Neutrophil (primary cell): ENCODE measurements around the gene ADGRG3.

ENCODE experiments used
- H3K27ac ChIP-seq: fragments of 200-600 bp; sonication (generic); 2 replicates; pipeline ENCODE4 v1.5.1; 2016; ENCODE audit warnings: mild to moderate bottlenecking, moderate library complexity
- H3K27me3 ChIP-seq: fragments of 200-600 bp; sonication (generic); 2 replicates; pipeline ENCODE4 v1.6.0; 2016; ENCODE audit warnings: mild to moderate bottlenecking
- H3K36me3 ChIP-seq: fragments of 200-600 bp; sonication (generic); 2 replicates; pipeline ENCODE4 v1.5.1; 2017
- H3K4me1 ChIP-seq, 2 experiments: fragments of 200-600 bp in 1 of 2; sonication (generic) in 1 of 2; 1 replicate in 1 of 2; 2 replicates in 1 of 2; pipeline versions ENCODE4 v1.5.1 to v1.6.1; 2013 to 2016; ENCODE audit warnings: low read depth in 1 of 2, low read length in 1 of 2, mild to moderate bottlenecking in 1 of 2, moderate library complexity in 1 of 2; ENCODE audit not compliant: control insufficient read depth in 1 of 2, insufficient read depth in 1 of 2
- H3K4me3 ChIP-seq, 2 experiments: fragments of 200-600 bp in 1 of 2; sonication (generic) in 1 of 2; 1 replicate in 1 of 2; 2 replicates in 1 of 2; pipeline ENCODE4 v1.5.1; 2013 to 2016; ENCODE audit warnings: low read depth in 1 of 2, low read length in 1 of 2, mild to moderate bottlenecking in 1 of 2, moderate library complexity in 1 of 2
- H3K9me3 ChIP-seq: fragments of 200-600 bp; sonication (generic); 2 replicates; pipeline ENCODE4 v1.5.1; 2016
- TF ChIP-seq, protein P1 (sequence below): fragments of 200-600 bp; sonication (generic); IDR thresholded peaks from 2 replicates; pipeline ENCODE4 v1.5.1; 2016; ENCODE audit warnings: antibody characterized with exemption

Gene ADGRG3

DNA sequence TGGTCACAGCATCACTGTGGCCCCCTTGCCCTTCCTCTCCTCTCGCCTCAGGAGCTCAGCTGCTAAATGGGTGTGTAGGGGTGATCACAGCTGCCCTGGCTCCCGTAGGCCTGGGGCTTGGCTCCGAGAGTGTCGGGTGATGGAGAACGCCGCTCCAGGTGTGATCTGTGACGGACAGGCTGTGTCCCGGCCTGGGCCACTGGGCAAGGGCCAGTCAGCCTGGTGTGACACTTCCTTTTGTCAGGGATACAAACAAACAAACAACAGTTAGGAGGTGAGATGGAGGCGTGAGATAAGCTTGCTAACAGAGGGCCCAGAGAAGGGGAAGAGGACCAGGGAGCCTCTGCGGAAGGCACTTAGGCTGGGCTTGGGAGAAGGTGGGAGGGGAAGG, 37.7 kb upstream of the ADGRG3 start:
- TF ChIP-seq, protein P1, sequence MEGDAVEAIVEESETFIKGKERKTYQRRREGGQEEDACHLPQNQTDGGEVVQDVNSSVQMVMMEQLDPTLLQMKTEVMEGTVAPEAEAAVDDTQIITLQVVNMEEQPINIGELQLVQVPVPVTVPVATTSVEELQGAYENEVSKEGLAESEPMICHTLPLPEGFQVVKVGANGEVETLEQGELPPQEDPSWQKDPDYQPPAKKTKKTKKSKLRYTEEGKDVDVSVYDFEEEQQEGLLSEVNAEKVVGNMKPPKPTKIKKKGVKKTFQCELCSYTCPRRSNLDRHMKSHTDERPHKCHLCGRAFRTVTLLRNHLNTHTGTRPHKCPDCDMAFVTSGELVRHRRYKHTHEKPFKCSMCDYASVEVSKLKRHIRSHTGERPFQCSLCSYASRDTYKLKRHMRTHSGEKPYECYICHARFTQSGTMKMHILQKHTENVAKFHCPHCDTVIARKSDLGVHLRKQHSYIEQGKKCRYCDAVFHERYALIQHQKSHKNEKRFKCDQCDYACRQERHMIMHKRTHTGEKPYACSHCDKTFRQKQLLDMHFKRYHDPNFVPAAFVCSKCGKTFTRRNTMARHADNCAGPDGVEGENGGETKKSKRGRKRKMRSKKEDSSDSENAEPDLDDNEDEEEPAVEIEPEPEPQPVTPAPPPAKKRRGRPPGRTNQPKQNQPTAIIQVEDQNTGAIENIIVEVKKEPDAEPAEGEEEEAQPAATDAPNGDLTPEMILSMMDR, result no peak
- Histone ChIP-seq H3K36me3 (no peaks in the 10 kb centered on the region), H3K4me1 (no peaks in the 10 kb centered on the region), H3K9me3 (no peaks in the 10 kb centered on the region), H3K27ac (no peak overlapping the region), H3K27me3 (peaks cover 87% of the 10 kb centered on the region), H3K4me3 (no peak overlapping the region)

DNA sequence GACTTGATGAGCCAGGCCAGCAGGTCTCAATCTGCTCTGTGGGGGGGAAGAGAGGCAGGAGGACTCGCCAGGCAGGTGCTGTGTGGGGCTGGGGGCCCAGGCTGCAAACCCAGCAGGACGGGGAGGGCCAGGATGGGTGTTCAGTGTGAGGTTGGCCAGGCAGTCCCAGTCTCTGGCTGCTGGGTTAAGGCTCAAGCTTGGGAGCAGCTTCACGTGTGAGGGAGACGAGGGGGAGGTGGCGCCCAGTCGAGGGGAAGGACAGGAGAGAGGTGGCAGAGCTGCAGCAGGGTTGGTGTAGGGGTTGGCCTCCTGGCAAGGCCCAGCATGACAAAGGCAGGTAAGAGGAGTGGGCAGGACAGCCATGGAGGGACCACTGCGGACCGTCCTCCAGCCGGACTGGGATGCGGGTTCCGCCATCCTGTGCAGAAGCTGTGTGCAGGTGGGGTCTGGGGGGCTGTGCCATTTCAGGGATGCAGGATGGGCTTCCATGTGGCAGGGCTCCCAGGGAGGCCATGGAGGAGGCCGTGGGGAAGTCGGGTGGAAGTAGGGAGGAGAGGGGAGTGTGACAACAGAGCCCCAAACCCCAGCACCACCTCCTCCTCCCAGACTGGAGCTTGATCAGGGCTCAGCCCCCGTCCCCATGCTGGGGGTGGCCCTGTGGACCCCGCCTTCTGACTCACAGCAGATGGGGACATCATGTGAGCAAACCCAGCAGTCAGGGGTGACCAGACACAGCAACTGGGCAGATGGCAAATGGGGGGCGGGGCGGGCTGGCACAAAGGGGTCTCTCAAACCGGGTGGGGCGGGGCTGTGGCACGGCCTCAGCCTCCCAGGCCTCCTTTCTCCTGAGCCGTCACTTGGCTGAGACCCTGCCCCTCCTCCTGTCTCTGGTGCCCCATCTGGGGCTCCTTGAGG, 36.9 kb upstream of the ADGRG3 start:
- Histone ChIP-seq H3K27me3 (peaks cover 88% of the 10 kb centered on the region), H3K36me3 (no peaks in the 10 kb centered on the region), H3K27ac (no peak overlapping the region), H3K4me3 (no peak overlapping the region), H3K4me1 (no peaks in the 10 kb centered on the region), H3K9me3 (no peaks in the 10 kb centered on the region)
- TF ChIP-seq, protein P1, result no peak

DNA sequence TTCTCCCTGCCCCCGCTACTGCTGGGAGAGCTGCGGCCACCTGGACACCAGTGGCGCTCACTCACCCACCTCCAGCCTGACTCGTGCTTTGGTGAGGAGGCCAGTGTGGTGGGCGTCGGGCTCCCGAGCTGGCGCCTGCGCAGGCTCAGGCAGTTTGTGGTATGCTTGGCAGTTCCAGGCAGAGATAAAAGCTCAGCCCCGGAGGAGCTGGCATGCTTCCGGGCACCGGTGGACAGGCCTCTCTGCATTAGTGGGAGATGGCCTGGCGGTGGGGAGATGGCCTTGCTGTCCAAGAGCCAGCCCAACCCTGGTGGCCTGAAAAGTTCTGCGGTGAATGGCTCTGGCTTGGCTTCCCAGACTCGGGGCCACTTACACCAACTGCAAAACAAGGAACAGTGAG, 35.5 kb upstream of the ADGRG3 start:
- peaks cover 0 to 8% of the 10 kb centered on the region in 2 experiments for H3K4me1 ChIP-seq
- no peak overlapping the region for H3K4me3 ChIP-seq
- H3K27me3 ChIP-seq, result peaks cover 88% of the 10 kb centered on the region
- H3K36me3 ChIP-seq, result no peaks in the 10 kb centered on the region
- TF ChIP-seq, protein P1, result no peak
- no peak overlapping the region for H3K27ac ChIP-seq
- no peaks in the 10 kb centered on the region for H3K9me3 ChIP-seq

DNA sequence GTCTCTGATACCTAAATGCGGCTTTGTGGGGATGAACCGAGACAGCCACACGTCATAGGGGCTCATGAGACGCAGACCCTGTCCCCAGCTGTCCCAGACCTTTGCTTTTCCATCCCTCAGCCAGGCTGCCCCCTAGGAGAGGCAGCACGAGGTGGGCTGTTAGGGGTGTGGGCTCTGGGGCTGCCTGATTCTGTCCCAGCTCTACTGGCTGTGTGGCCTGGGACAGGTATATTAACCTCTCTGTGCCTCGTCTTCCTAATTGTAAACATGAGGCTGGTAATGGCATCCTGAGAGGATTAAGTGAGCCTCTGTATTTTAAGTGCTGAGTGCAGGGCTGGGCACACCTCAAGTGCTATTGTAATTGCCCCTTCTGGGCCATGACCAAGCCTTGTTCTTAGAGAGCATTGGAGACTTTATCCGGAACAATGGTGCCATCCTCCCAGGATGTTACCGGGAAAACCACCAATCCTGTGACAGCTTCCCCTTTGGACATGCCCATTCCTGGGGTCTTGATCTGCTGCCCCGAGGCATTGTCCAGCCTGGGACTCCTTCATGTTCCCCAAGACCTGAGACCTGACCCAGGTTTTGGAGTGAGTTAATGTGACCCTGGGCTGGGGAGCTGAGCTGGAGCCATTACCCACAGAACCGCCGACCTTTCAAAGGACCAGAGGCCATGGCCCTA, 34.6 kb upstream of the ADGRG3 start:
- no peak overlapping the region for H3K27ac ChIP-seq
- H3K4me1 ChIP-seq, result peaks cover 0 to 10% of the 10 kb centered on the region in 2 experiments
- no peaks in the 10 kb centered on the region for H3K36me3 ChIP-seq
- peaks cover 88% of the 10 kb centered on the region for H3K27me3 ChIP-seq
- H3K4me3 ChIP-seq, result no peak overlapping the region
- TF ChIP-seq, protein P1, result no peak
- H3K9me3 ChIP-seq, result no peaks in the 10 kb centered on the region

DNA sequence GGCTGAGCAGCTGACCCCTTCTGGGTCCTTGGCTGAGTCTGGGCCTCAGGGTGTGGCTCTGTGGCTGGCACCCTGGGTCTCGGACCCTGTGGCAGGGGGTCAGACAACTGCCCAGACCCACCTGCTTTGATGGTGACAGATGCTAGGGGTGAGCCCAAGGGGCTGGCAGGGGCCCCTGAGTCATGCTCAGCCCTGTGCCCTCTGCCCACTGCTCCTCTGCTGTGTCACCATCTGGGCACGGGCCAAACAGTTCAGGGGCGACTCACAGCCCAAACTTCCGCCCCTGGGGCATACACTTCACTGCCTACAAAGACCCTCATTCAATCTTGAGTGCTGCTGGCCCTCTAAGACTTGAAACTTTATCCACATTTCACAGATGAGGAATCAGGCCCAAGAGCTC, 33.9 kb upstream of the ADGRG3 start:
- no peak overlapping the region for H3K4me3 ChIP-seq
- no peaks in the 10 kb centered on the region for H3K9me3 ChIP-seq
- TF ChIP-seq, protein P1, result no peak
- H3K36me3 ChIP-seq, result no peaks in the 10 kb centered on the region
- peaks cover 0 to 10% of the 10 kb centered on the region in 2 experiments for H3K4me1 ChIP-seq
- no peak overlapping the region for H3K27ac ChIP-seq
- H3K27me3 ChIP-seq, result peaks cover 87% of the 10 kb centered on the region
